PC-9 (cell line): ENCODE data around the gene PKNOX2.

Experiments
- EZH2 ChIP-seq: fragments of 200-600 bp; sonication (generic); IDR thresholded peaks from 2 replicates; pipeline ENCODE4 v1.8.0; 2017; ENCODE audit warnings: antibody characterized with exemption, low read depth
- TF ChIP-seq, protein P1 (sequence below): fragments of 200-600 bp; sonication (generic); conservative IDR thresholded peaks from 2 replicates; pipeline ENCODE4 v1.6.1; 2017; ENCODE audit warnings: mixed run types, antibody characterized with exemption, mild to moderate bottlenecking, moderate library complexity

- TF ChIP-seq, protein P1, sequence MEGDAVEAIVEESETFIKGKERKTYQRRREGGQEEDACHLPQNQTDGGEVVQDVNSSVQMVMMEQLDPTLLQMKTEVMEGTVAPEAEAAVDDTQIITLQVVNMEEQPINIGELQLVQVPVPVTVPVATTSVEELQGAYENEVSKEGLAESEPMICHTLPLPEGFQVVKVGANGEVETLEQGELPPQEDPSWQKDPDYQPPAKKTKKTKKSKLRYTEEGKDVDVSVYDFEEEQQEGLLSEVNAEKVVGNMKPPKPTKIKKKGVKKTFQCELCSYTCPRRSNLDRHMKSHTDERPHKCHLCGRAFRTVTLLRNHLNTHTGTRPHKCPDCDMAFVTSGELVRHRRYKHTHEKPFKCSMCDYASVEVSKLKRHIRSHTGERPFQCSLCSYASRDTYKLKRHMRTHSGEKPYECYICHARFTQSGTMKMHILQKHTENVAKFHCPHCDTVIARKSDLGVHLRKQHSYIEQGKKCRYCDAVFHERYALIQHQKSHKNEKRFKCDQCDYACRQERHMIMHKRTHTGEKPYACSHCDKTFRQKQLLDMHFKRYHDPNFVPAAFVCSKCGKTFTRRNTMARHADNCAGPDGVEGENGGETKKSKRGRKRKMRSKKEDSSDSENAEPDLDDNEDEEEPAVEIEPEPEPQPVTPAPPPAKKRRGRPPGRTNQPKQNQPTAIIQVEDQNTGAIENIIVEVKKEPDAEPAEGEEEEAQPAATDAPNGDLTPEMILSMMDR = no peak; the same call in 1 of the 2 replicates
- no peak for TF ChIP-seq EZH2
Measured at GRCh38 chr11:125164091-125164421, 495 bp upstream of the PKNOX2 start.
